SU-DHL-6 (cell line): ENCODE results near the gene MEI1.
"Not testable (repeated sequence)": the region's sequence is repeated elsewhere in the genome, so short reads cannot be mapped to it uniquely, and the experiment has no call there.

Experiments
- H2AFZ ChIP-seq: fragments of 200-600 bp; sonication (generic); 2 replicates; pipeline ENCODE4 v1.6.1; 2014; ENCODE audit warnings: low read depth, mild to moderate bottlenecking, moderate library complexity, mixed read lengths, antibody characterized with exemption, low read length; ENCODE audit not compliant: severe bottlenecking
- H3F3A ChIP-seq: fragments of 200-600 bp; shearing (Covaris generic); 2 replicates; pipeline ENCODE4 v1.6.0; 2016; ENCODE audit warnings: antibody characterized with exemption, mild to moderate bottlenecking; ENCODE audit not compliant: insufficient read depth
- H3K27ac ChIP-seq: fragments of 200-600 bp; sonication (generic); 2 replicates; pipeline ENCODE4 v1.5.1; 2016; ENCODE audit warnings: low read depth, mild to moderate bottlenecking, low read length, moderate library complexity, mixed read lengths
- H3K27me3 ChIP-seq: fragments of 200-600 bp; sonication (generic), shearing (Covaris generic); 2 replicates; pipeline ENCODE4 v1.6.0; 2014; ENCODE audit warnings: mild to moderate bottlenecking, low read length
- H3K36me3 ChIP-seq: fragments of 200-600 bp; sonication (generic); 2 replicates; pipeline ENCODE4 v1.6.1; 2014; ENCODE audit warnings: mild to moderate bottlenecking, low read length, mixed read lengths
- H3K4me2 ChIP-seq: fragments of 300-600, 200-600 bp; shearing (Covaris generic), sonication (generic); 2 replicates; pipeline ENCODE4 v1.6.0; 2014; ENCODE audit warnings: low read length, low read depth, mild to moderate bottlenecking; ENCODE audit not compliant: poor library complexity, severe bottlenecking
- H3K4me3 ChIP-seq: fragments of 200-600 bp; sonication (generic); 2 replicates; pipeline ENCODE4 v1.5.1; 2014; ENCODE audit warnings: antibody characterized with exemption, low read length, mild to moderate bottlenecking, mixed read lengths; ENCODE audit not compliant: insufficient read depth, poor library complexity, severe bottlenecking
- H3K79me2 ChIP-seq: fragments of 200-600 bp; sonication (generic); 2 replicates; pipeline ENCODE4 v1.6.1; 2014; ENCODE audit warnings: mild to moderate bottlenecking, low read length, moderate library complexity; ENCODE audit not compliant: insufficient read depth
- H3K9ac ChIP-seq: fragments of 200-600 bp; sonication (generic); 2 replicates; pipeline ENCODE4 v1.7.0; 2014; ENCODE audit warnings: mild to moderate bottlenecking, low read length
- H3K9me2 ChIP-seq: fragments of 200-600 bp; sonication (generic); replicated peaks from 2 replicates; pipeline ENCODE4 v1.6.1; 2014; ENCODE audit warnings: low read length; ENCODE audit not compliant: insufficient read depth
- H3K9me3 ChIP-seq: fragments of 200-600 bp; sonication (generic); 2 replicates; pipeline ENCODE4 v1.6.1; 2014; ENCODE audit warnings: low read length, mixed read lengths; ENCODE audit not compliant: insufficient read depth
- H4K20me1 ChIP-seq: fragments of 200-600 bp; sonication (generic); 2 replicates; pipeline ENCODE4 v1.6.1; 2014; ENCODE audit warnings: low read depth, mild to moderate bottlenecking, antibody characterized with exemption, low read length, moderate library complexity, mixed read lengths
- CTCF ChIP-seq: fragments of 200-600 bp; sonication (generic); IDR thresholded peaks from one replicate; pipeline ENCODE4 v1.5.1; 2017; ENCODE audit warnings: antibody characterized with exemption, mild to moderate bottlenecking, low read length, moderate library complexity; ENCODE audit not compliant: insufficient read depth, poor library complexity, severe bottlenecking
- EZH2phosphoT487 ChIP-seq: fragments of 200-600 bp; sonication (generic), shearing (Covaris generic); conservative IDR thresholded peaks from 2 replicates; pipeline ENCODE4 v1.6.1; 2018; ENCODE audit warnings: mild to moderate bottlenecking, antibody characterized with exemption, low read length, moderate library complexity, mixed read lengths

The MEI1 gene

GRCh38 chr22:41664490-41664889 is 34.8 kb upstream of the MEI1 start:
- peaks cover 27% of the 10 kb centered on the region for H3K36me3 ChIP-seq
- H2AFZ ChIP-seq: no peak overlapping the region
- no peaks in the 10 kb centered on the region for H3K9me3 ChIP-seq
- no peak overlapping the region for H3K9ac ChIP-seq
- H3F3A ChIP-seq: peaks cover 44% of the 10 kb centered on the region
- no peak for TF ChIP-seq CTCF
- TF ChIP-seq EZH2phosphoT487: no peak
- no peak overlapping the region for H3K27ac ChIP-seq
- no peaks in the 10 kb centered on the region for H3K27me3 ChIP-seq
- no peaks in the 10 kb centered on the region for H3K9me2 ChIP-seq
- no peak overlapping the region for H3K4me3 ChIP-seq
- no peak overlapping the region for H3K4me2 ChIP-seq
- H4K20me1 ChIP-seq: no peaks in the 10 kb centered on the region
- H3K79me2 ChIP-seq: no peaks in the 10 kb centered on the region

GRCh38 chr22:41664951-41665350 is 34.4 kb upstream of the MEI1 start:
- Histone ChIP-seq H3K27me3 (no peaks in the 10 kb centered on the region), H3F3A (peaks cover 44% of the 10 kb centered on the region), H2AFZ (no peak overlapping the region), H3K79me2 (no peaks in the 10 kb centered on the region), H3K4me3 (no peak overlapping the region), H3K36me3 (peaks cover 26% of the 10 kb centered on the region), H3K4me2 (no peak overlapping the region), H3K27ac (no peak overlapping the region), H3K9me3 (no peaks in the 10 kb centered on the region), H3K9me2 (no peaks in the 10 kb centered on the region), H3K9ac (no peak overlapping the region), H4K20me1 (no peaks in the 10 kb centered on the region)
- no peak for TF ChIP-seq CTCF
- TF ChIP-seq EZH2phosphoT487: no peak

GRCh38 chr22:41668971-41669911 is 30.1 kb upstream of the MEI1 start:
- H3K9me2 ChIP-seq: no peaks in the 10 kb centered on the region
- H3K9ac ChIP-seq: no peak overlapping the region
- no peak overlapping the region for H2AFZ ChIP-seq
- TF ChIP-seq EZH2phosphoT487: no peak
- TF ChIP-seq CTCF: no peak
- H3K4me3 ChIP-seq: no peak overlapping the region
- no peak overlapping the region for H3K27ac ChIP-seq
- H3K36me3 ChIP-seq: no peaks in the 10 kb centered on the region
- no peaks in the 10 kb centered on the region for H3K9me3 ChIP-seq
- H3K27me3 ChIP-seq: no peaks in the 10 kb centered on the region
- no peaks in the 10 kb centered on the region for H4K20me1 ChIP-seq
- H3K4me2 ChIP-seq: no peak overlapping the region
- peaks cover 34% of the 10 kb centered on the region for H3F3A ChIP-seq
- H3K79me2 ChIP-seq: peaks cover 7% of the 10 kb centered on the region; the same call in 1 of the 2 replicates

GRCh38 chr22:41672096-41672495 is 27.2 kb upstream of the MEI1 start:
- not testable (repeated sequence) for H3K4me3 ChIP-seq, H4K20me1 ChIP-seq, H3K9me2 ChIP-seq, H3K27me3 ChIP-seq, H3K27ac ChIP-seq, H2AFZ ChIP-seq, H3K9me3 ChIP-seq, H3K4me2 ChIP-seq, H3K36me3 ChIP-seq, H3K9ac ChIP-seq
- peaks cover 11% of the 10 kb centered on the region; the same call in 1 of the 2 replicates for H3K79me2 ChIP-seq
- H3F3A ChIP-seq: peaks cover 22% of the 10 kb centered on the region
